DMS 273 (cell line): ENCODE measurements around the gene MAGEF1.

Source experiments
- DNase-seq: peaks from one replicate; lab custom pipeline; 2025; ENCODE audit not compliant: unreplicated experiment; lab: John Stamatoyannopoulos, UW

Gene MAGEF1

DNA sequence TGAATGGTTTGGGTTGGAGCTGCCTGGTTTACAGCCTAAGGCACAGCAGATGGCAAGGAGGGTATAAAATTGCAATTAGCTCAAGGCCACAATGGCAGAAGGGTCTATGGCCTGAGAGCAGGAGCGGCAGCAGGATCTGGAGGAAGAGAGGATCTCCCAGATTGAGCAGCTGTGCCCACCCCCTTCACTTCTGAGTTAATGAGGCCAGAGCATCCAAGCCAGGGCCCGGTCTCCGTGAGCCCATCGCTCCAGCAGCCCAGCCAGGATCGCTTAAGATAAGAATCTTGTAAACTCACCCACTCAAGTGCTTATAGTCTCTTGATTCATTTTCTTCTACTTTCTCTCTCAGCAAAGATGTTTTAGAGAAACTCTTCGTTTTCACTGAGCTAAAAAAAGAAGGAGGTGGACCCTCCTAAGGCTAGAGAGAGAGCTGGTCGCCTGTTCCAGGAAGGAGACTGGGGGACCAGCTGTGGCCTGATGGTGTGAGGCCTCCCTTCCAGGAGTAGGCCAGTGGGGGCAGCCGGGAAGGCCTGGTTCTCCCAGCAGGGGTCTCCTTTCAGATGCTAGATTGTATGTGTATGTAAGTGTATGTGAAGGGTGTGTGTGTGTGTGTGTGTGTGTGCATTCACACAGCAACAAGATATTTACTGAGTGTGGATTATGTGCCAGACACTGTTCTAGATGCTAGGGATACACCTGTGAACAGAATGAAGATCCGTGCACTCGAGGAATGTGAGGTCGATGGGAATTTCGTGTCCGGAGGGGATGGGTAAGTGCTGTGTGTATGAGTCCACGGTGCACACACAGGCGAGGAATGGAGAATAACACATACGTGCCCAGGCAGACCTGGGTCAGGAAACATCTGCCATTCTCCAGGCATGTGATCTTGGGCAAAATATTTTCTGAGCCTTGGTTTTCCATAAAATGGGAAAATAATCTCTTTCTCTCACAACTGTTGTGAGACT lies 18.6 kb downstream of the MAGEF1 start:
- DNase-seq = peak; percentile 97

DNA sequence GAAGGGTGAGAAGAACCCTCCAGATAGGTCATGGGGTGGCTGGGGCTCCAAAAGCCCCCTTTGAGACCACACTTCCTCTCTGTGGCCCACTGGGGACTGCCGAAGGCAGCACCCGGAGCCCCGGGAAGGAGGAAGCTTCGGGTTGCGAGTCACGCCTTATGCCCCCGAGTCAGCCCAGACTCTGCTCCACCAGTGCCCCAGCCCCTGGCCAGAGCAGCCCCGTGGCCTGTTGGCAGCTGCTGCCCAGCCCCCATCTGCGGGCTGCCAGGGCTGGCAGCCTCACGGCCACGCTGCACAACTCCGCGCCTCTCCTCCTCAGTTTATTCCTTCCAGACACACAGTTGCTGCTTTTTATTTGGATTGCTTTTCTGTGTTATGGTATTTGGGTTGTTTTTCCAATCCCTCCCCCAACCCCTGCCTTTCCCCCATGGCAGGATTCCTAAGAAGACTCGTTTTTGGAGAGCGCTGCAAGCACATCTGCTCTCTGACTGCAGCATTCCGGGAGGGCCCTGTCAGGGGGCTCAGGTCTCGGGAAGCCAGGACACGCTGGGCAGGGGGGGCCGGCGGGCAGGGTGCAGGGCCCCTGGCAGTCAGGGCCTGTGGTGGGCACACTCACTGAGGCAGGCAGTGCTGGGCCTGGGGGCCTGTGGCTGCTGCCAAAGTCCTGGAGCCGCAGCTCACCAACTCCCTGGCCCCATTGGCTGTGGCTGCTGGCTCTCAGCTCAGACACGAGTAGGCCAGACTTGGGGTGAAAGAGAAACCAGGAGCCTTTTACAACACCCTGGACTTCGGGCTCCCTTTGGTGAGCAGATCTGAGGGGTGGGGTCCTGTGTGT lies 20.2 kb downstream of the MAGEF1 start:
- peak; percentile 48 for DNase-seq

DNA sequence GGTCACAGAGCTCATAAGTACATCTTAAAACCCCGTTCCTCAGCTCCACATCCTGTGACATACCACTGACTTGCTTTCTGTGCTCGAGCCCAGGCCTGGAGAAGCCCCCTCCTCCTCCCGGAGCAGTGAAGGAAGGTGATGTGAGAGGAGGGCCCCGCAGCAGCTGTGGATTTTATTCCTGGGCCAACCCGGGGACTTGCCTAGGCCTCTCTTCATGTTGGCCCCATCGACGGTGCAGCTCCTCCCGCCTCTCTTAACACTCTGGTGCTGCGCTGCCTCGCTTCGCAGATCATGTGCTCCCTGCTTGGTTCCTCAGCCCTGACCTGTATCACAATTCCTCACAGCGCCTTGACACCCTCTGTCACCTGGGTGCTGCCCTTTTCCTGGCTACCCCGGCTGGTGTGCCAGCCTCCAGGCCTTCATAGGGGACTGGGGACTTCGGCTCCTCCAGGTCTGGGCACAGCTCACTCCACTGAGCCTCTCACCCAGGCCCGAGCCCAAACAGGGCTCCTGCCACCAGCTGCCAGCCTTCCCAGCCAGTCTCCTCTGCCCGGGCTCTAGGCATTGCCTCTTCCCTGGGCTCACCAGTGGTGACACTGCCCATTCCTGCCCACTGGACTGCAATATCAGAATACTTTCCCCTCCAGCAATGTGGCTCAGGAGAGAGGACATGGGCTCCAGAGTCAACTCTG lies 21.5 kb downstream of the MAGEF1 start:
- DNase-seq = no peak

- DNase-seq = no peak
Observed at GRCh38 chr3:184688882-184689271, 23.0 kb downstream of the MAGEF1 start.

DNA sequence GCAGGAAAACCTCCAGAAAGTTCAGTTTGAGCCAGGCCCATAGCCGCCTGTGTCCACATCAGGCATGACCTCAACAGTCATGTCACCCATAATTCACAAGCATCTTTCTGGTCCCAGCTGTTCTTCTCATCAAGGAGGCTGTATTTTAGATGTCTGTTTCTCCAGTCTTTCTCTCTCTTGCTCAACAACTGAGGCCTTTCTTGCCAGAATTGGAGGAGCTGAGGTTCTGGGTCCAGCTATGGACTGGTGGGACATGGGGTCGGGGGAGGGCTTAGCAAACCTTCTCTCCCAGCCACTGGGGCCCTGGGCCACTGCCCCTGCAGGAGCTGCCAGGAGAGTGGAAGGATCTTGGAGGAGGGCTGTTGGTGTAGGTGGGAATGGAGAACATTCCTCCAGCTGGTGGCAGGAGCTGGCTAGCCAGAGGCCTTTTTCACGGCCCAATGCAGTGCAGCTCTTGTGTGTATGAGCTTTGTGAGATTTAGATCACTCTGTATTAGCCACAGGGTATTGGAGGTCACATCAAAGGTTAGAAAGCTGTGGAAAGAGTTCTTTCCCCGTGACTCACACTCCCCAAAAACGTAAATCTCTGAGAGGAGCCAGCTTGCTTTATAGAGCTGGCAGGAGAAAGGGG lies 23.5 kb downstream of the MAGEF1 start:
- no peak for DNase-seq

GRCh38 chr3:184687363-184688015 lies 24.4 kb downstream of the MAGEF1 start:
- DNase-seq = no peak

GRCh38 chr3:184685646-184686045 lies 26.2 kb downstream of the MAGEF1 start:
- no peak for DNase-seq

- DNase-seq = no peak
Observed at GRCh38 chr3:184685055-184685454, 26.8 kb downstream of the MAGEF1 start.

GRCh38 chr3:184683900-184684560 lies 27.8 kb downstream of the MAGEF1 start:
- DNase-seq = no peak

- no peak for DNase-seq
Observed at GRCh38 chr3:184683234-184683633, 28.6 kb downstream of the MAGEF1 start.

GRCh38 chr3:184682671-184683070 lies 29.2 kb downstream of the MAGEF1 start:
- DNase-seq = no peak

GRCh38 chr3:184680385-184681345 lies 31.2 kb downstream of the MAGEF1 start:
- no peak for DNase-seq

DNA sequence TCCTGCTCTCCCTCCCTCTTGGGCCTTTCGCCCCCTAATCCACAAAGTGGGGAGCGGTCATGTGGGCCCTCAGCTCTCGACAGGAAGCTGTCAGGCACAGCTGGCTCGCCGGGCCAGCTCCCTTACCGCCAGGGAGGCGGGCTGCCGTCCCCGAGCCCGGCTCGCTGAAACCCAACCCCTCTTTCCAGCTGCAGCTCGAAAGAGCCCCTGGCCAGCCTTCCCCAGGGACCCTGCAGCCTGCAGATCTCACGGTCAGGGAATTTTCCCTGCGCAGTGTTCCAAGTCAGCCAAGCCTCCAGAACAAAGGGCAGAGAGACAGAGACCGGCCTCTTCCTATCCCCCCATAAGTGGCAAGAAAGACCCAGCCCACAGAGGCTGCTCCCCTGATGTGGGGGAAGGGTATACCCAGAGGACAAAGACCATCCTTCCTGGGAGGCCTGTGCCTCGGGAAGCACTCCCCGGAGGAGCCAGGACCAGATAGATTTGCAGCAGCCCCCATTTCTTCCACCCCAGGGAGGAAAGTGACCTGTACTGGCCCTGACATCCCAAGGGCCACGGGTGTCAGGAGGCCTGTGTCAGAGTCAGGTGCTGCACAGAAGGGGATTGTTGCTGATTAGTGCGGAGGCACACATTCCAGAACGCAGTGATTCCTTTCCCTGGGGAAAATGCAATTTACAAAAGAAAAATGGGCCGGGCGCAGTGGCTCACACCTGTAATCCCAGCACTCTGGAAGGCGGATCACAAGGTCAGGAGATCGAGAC lies 32.6 kb downstream of the MAGEF1 start:
- peak; percentile 53 for DNase-seq

DNA sequence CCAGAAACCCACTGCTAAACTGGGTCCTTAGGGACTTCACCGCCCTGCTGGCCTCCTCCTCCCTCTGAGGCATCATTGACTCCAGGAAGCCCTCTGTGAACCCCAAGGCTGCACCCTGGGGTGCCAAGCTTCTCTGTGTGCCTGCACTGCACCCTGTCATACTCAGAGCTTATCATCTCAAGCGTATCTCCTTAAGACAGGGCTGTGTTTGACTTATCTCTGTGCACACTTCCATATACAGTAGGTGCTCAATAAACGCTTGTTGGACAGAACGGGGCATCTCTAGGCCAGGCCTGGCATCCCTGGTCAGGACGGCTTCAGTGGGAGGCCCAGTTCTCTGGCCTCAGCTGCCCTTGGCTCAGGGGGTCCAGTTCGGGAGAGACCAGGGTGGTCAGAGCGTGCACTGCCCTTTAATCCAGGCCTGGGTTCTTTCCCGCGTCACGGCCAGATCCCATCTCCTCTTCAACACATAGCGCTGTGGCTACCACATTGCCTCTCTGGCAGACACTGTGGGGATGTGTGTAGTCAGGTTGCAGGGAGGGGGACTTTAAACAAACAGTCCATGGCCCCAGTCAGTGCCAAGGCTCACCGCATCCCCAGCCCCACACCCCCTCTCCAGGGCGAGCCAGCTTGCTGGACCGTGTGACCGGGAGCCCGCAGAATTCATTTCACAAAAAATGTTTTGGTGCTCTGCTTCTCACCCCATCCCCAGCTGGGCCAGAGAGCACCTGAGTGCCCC lies 33.4 kb downstream of the MAGEF1 start:
- DNase-seq = no peak

DNA sequence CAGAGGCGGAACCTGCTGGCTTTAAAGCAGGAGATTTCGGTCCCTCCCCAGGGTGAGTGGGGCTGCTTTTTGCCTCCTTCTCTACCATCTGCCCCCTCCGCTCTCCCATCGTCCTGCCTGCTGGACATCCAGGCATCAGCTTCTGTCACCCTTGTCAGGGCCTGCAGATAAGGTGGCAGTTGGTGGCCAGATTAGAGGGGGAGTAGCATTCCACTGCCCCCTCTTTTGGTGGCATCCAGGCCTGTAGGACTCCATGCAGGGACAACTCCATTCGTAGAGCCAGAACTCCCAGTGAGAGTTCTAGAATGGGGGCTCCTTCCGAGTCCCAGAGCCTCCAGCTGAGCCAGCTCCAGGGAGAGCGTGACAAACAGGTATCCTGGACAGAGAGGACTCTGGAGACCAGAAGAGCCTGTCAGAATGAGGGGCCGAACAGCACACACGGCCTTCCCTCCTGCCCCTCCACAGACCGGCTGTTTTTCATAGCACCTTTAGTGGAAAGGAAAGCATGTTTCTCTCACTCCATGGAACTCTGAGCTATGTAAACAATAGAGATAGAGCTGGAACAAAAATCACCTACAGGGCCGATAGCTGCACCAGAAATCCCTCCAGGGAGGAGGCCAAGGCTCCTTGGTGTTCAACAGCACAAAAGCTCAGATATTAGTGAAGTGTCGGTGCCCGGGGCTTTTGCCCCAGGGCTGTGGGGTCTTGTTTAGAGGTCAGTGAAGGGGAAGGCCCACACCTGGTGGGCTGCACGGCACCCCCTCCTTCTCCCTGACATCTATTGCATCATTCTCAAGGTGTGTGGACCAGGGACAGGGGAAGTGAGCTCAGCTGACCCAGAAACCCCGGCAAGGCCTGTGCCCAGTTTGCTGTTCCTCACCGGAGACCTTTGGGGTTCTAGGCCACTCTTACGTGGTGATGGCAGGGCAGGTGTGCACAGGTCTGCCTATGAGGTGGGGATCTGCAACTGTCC lies 34.2 kb downstream of the MAGEF1 start:
- no peak for DNase-seq

GRCh38 chr3:184676927-184677326 lies 34.9 kb downstream of the MAGEF1 start:
- no peak for DNase-seq
